SW 1271 (cell line): ENCODE results near the gene PPP2R5E.
"Not testable (repeated sequence)": the region's sequence is repeated elsewhere in the genome, so short reads cannot be mapped to it uniquely, and the experiment has no call there.

Source experiments
- DNase-seq, 2 experiments: peaks; one replicate each; lab custom pipeline; 2025; lab: John Stamatoyannopoulos, UW

PPP2R5E gene

DNA sequence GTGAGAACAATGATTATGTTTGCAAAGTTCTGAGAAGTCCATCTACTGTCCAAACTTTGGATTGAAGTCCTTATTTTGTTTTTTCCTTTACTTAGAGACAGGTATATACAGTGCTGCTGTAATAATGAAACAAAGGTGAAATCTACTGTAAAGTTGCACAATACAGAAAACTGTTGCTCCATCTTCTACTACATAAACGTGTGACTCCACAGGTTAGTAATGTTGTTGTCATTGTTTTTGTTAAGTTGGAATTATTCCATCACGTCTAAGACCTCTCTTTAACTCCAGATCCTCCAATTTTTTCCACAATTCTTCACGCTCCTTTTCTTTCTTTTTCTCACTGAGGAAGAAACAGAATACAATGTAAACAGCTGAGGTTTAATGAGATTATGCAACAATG lies 167.4 kb downstream of the PPP2R5E start:
- no peak for DNase-seq

DNA sequence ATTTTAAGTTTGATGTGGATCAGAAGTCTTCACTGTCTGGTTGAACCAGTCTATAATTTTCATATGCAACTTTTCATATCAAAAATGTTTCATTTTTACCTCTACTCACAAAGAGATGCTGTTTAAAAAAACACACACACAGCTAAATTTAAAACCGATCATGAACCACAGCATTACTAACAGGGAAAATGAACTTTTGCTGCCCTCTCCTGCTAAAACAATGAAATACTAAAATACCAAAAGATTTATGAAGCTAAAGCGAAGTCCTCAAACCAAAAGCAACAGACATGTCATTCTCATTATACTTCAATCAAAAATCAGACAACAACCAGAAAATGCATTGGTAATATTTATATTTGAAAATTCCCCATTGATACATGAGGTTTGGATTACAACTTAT lies 171.6 kb downstream of the PPP2R5E start:
- DNase-seq, result not testable (repeated sequence)

DNA sequence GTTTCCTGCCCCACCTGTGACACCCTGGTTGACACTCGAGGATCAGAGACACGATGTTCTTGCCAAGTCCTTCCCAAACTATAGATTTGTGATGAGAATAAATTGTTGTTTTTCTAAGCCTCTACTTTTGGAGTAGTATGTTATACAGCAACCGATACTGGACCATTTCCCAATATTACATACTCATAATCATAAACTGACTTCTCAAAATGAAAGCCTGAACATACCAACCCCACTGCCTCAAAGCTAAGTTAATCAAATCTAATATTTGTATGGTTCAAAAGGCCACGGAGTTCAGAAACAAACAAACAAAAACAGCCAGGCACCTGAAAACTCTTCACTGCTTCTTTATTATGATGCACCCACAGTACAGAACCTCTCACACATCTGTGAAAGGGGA lies 172.1 kb downstream of the PPP2R5E start:
- no peak for DNase-seq

DNA sequence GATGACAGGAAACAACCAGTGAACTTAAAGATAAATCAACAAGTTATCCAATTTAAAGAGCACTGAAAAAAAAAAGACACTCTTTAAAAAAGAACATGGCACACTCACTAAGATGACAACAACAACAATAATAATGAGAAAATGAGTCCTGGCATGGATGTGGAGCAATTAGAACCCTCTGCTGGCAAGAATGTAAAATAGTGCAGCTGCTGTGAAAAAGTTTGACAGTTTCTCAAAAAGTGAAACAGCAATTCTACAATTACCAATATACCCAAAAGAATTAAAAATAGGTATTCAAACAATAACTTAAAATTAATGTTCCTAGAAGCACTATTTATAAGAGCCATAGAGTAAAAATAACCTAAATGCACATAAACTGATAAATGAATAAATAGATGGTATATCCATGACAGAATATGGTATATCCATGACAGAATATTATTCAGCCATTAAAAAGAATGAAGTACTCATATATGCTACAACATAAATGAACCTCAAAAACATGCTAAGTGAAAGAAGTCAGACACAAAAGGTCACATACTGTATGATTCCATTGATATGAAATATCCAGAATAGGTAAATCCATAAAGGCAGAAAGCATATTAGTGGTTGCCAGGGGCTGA lies 175.3 kb downstream of the PPP2R5E start:
- no peak for DNase-seq

DNA sequence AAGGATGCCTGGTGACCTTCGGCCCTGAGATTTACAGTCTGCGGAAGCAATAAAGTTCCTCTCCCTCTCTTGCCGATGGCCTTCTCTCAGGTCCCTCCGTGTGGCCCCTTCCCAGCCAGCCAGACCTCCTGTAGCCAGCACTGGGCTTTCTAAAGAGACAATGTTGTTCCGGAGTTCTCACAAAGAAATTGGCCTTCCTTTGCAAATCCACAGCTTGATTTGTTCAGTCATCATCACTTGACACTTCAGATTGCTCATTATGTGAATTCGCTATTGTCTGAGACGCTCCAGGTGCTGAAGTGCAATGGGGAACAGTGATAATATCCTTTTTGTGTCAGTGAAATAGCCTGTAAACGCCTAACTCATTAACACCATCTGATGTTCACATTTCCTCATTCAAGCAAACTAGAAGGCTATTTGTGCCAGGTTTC lies 180.8 kb downstream of the PPP2R5E start:
- DNase-seq, result no peak

DNA sequence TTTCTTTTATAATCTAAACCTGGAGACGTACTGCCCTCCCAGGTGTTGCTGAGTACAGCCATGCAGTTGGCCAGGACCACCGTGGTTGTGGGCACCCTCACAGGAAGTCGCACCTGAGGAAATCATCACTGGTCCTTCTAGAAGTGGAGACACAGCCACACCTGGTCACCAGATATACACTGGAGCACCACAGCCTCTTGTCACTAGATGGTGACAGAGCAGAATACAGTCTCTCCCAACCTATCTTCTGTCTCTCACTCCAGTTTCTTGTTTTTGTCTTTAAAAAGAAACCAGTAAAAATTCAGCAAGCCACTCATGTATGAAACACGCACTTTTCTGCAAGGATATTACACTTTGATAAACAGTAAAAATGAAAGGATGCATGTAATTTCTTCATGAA lies 181.4 kb downstream of the PPP2R5E start:
- no peak for DNase-seq

DNA sequence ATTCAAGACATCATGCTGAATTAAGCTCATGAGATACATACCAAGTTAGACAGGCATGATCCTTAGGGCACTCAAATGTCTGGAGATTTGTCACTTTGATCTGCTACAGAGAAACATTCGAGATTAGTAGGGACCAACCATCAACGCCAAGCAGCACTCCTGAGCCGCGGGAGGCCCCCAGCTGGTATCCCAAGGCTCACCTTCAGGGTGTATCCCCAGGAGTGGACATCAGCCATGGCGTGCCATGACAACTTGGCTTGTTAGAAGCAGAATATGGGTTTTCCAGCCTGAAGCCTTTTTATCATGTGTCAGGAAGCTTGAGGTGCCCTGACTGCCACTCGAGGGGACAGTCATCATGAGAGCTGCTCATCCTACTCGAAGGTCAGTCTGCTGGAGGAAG lies 185.3 kb downstream of the PPP2R5E start:
- no peak for DNase-seq

DNA sequence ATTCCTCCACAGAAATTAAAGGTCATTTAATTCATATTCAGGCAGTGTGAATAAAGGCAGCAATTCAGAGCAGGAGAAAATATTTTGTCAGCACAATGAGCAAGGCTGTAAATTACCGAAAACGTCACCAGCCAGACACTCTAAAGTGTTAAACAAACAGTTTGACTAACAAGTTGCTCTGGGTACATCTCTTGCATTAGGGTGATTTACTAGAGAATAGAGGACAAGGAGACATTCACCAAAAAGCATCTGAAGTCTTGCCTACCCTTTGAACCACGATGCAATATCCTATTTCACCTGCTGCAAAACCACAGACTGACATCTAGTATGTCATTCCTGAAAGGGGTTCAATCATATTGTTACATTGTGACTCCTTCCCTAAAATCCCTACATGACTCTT lies 197.4 kb downstream of the PPP2R5E start:
- no peak for DNase-seq

DNA sequence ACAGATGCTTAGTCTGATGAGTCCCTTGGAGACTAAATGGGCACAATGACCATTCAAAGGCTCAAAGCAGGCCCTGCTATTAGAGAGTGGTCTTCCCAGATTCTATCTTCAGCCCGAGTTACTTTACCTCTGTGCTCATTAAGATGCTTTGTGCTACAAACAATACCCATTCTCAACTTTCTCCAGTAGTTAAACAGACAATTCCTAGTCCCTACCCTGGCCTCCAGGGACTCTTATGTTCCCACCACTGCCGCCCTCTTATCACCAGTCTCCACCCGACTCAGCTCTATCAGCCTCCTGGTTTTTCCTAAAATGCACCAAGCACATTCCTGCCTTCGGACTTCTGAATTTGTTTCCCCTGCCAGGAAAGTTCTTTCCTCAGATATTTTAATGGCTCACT lies 198.8 kb downstream of the PPP2R5E start:
- DNase-seq, result no peak

DNA sequence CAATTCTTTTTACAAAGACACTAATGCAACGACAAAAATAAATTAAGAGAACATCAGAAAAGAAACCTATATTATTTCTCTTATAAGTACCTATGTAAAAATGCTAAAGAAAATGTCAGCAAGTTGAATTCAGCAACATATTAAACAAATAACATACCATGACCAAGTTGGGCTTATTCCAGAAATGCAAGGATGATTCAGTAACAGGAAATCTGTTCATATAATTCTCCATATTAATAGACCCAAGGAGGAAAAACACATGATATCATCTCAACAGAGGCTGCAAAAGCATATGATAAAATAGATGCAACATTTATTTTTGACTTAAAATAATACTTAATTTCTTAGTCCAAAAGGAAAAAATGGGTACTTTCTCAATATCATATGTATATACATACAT lies 199.3 kb downstream of the PPP2R5E start:
- DNase-seq, result no peak

DNA sequence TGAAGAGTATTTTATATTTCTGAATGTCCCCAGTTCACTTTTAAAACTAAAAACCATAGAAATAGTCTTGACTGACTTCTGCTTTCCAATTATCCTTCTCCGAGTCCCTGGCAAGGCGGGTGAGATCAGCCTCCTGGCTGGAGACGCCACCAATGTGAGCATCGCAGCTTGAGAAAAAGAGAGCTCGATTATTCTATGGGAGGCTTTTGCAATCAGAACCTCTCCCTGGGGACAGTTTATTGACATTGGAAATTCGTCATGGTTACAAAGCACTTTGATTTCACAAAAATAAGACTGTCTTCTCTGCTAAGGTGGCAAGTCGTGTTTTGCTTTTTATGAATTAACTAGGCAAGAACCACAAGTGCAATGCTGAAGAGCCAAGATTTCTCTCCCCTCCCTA lies 200.8 kb downstream of the PPP2R5E start:
- DNase-seq, result no peak

DNA sequence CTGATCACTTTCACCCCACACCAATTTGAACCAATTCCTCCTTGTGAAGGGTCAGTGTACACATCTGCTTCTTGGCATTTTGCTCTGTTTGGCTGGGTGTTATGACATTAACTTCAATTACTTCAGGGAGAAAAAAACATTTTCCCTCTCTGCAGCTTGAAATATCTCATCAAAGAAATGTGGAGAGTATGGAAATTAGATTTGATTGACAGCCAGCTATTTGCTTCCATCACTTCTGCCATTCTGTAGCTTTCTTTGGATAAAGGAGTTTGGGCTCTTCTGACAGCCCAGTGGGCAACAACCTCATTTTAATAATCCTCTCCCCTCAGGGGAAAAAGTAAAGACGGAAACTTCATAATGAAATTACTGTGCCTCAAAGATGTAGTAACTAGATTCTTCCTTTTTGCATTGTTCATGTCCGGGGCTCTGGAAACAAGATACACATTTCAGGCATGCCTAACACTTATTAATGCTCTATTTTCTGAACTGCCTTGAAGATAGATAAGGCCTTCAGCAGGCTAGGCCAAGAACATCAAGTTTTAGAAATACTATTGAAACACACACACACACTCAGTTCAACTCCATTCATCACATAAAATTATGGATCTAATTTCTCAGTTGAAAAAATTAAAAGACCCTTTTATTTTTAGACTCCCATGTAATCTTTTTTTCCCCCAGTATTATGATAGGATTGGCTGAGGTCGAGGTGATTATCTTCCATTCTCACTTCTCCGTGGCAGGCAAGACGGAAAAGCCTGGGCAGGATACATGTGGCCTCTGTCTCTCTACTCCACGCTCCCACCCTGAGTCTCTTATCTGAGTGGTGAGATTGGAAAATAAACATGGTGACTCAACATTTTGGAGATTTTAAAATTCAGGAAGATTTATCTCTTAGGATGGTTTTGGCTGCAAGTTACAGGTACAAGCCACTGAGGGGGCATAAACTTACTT lies 214.1 kb downstream of the PPP2R5E start:
- no peak for DNase-seq

DNA sequence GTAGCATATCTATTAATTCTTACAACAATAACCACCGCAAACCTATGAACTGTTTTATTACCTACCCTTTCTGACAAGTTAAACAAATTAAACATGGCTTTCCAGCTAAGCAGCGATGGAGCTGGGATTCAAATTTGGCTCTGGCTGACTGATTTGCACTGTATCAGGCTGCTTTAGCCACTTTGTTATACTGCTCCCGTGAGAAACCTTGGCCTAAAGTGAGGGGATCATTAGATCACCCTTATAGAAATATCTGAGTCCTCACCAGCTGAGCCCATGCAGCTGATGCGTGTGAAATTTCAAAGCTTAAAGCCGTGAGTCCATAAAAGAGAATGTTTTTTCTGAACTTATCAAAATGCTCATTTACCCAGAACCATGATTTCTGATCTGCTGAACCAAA lies 216.3 kb downstream of the PPP2R5E start:
- DNase-seq, result no peak

DNA sequence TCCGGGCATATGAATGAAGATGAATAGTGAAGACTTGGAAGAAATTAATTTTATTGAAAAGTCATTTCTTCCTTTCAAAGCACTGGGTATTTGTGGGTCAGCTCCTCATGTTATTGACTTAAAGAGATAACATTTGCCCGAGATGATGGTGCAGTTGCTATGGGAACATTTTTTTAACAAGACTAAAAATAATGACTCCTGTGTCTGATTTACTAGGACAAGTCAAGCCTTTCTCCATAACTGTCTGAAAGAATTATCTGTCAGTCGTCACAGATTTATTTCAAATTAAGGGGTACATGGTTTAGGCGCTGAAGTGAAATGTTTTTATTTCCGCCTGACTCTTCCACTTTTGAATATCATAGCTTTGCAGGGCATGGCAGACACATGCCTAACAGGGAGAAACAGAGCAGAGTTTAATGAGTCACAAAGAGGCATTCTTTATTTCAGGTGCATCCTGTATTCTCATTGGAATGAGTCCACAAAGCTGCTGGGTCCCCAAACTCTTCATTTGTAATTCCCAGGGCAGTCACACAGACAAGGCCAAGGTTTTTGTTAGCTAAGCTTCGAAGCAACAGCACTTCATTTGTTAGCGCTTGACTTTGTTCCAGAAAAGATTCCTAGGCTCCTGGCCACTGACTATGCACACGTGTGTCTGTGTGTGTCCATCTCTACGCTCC lies 220.1 kb downstream of the PPP2R5E start:
- DNase-seq, result no peak

DNA sequence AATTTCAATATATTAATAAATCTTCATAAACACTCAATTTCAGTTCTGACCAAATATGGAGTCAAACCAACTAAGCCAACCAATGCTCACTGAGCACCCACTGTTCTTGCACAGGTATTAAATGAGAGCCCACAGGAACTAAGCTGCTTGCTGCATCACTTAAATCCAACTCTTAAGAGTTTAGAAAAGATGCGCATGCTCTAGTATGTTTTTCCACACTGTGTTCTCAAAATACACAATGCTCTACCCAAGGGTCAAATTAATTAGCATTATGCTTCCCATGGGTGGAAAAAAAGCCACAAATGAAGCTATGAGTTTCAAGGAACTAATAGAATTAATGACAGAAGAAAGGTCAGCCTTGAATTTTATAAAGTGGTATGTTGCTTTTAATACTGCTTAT lies 220.7 kb downstream of the PPP2R5E start:
- DNase-seq, result no peak
